OCI-LY3 (cell line): ENCODE data around the gene IGHMBP2.

ENCODE experiments used
- EZH2phosphoT487 ChIP-seq: fragments of 200-600 bp; shearing (Covaris generic); IDR thresholded peaks from 2 replicates; pipeline ENCODE4 v1.6.1; 2018; ENCODE audit warnings: antibody characterized with exemption, mixed run types, low read depth
- TF ChIP-seq, protein P1 (sequence below): fragments of 200-600, 300-600 bp; sonication (generic); IDR thresholded peaks from 2 replicates; pipeline ENCODE4 v1.5.1; 2014; ENCODE audit warnings: antibody characterized with exemption, low read length, low read depth

DNA sequence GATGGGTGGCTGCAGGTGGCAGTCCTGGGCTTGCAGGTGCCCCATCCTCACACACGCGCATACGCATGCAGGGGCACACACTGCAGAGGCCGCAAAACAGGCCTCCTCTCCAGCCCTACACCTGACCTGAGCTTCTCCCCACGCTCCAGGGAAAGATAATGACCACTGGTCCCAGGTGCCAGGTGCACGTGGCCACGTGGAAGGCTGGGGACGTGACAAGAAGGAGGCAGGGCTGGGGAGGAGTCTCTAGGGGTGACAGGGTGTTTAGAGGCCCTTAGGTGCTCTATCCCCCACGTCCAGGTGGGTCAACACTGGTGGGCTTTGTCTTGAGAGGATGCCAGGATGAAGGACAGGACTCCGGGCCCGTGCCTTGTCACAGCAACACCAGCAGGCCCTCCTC, 38.5 kb upstream of the IGHMBP2 start:
- TF ChIP-seq, protein P1, sequence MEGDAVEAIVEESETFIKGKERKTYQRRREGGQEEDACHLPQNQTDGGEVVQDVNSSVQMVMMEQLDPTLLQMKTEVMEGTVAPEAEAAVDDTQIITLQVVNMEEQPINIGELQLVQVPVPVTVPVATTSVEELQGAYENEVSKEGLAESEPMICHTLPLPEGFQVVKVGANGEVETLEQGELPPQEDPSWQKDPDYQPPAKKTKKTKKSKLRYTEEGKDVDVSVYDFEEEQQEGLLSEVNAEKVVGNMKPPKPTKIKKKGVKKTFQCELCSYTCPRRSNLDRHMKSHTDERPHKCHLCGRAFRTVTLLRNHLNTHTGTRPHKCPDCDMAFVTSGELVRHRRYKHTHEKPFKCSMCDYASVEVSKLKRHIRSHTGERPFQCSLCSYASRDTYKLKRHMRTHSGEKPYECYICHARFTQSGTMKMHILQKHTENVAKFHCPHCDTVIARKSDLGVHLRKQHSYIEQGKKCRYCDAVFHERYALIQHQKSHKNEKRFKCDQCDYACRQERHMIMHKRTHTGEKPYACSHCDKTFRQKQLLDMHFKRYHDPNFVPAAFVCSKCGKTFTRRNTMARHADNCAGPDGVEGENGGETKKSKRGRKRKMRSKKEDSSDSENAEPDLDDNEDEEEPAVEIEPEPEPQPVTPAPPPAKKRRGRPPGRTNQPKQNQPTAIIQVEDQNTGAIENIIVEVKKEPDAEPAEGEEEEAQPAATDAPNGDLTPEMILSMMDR = no peak
- TF ChIP-seq EZH2phosphoT487 = no peak
